Hematopoietic multipotent progenitor cell (in vitro differentiated cells): ENCODE results near the gene ZFAND6. TPM values are rescaled to one million over a fixed set of nuclear protein-coding genes. Genes with fewer than 3 reads are reported as not detected.
"Not testable (repeated sequence)": the region's sequence is repeated elsewhere in the genome, so short reads cannot be mapped to it uniquely, and the experiment has no call there.

ENCODE experiments used
- DNase-seq, 3 donors: peaks; one replicate each; pipeline ENCODE4 v3.0.0-alpha.2; 2011 to 2015; ENCODE audit warnings: low read depth in 2 of 3, low spot score in 2 of 3
- total RNA-seq: library from RNA; depleted of rRNA; stranded (reverse); fragments of >200 nt; gene quantifications from one replicate; pipeline ENCODE4 v1.2.3, GENCODE V29; 2012

The ZFAND6 gene
- total RNA-seq, 1 donor: 166 TPM

DNA sequence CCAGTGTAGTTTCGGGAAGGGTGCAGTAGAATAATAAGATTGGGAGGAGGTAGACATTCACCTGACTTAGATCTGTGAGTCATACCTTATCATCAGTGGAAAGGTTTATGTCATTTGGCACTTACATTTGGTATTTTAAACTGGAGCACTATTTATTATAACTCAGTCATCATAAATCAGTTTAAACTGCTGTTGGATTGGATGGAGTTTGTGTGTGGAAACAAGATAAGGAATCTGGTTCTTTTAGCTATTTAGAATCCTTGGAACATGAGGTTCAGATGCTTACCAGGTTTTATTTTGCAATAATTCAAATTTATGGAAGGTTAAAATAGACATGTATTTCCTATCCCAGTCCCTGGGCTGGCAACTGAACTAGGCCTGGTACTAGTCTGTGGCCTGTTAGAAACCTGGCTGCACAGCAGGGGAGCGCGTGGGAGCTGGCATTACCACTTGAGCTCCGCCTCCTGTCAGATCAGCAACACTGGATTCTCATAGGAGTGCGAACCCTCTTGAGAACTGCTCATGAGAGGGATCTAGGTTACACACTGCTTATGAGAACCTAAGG lies 34.5 kb downstream of the ZFAND6 start:
- peak in 1 of 3 donors; percentile 43 for DNase-seq

DNA sequence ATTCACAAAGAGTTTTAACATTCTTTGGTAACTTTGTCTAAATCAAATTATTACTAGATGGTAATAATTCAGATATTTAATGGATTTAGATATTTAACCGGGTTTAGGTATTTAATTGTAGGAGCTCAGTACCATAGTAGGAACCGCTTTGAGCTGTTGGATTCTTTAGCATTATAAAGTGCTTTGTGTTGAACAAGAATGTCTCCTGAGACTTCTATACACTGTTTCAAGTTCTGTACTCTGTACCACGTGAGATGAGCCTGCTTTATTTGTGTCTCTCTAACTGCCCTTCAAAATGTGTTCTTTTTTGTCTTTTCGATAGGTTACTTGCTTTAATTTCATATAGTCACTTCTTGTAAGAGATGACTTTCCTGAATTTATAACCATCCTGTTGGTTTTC lies 36.0 kb downstream of the ZFAND6 start:
- no peak for DNase-seq

DNA sequence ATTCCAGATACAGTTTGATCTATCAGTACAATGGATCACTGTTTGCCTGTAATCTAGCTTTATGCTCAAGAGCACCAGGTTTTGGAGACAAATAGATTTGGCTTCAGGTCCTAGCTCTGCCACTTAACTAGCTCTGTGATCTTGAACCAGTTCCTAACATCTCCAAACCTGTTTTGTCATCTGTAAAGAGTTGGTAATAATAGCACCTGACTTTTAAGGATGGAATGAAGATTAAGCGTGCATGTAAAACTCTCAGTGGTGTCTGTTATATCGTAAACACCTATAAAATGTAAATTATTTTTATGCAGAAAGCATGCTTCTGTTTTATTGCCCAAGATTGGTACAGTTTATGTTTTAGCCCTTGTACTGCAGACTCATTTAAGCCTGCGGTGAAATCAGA lies 36.5 kb downstream of the ZFAND6 start:
- DNase-seq: no peak

DNA sequence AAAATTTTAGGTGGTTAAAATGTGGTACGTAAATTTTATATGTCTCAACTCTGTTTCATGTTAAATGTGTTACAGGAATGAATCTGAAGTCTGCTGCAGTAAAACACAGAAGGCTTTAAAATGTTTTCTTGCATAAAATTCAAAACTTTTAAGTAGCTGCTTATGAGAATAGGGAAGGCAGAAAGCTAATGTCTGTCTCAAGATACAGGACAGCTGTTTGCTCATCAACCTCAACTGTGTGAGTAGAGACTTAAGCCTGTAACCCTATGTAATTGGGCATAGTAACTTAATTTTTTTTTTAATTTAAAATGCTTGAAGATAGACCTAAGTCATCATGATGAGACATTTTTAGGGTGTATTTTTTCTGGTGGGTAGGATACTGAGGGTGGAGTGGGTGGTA lies 38.9 kb downstream of the ZFAND6 start:
- DNase-seq: no peak

DNA sequence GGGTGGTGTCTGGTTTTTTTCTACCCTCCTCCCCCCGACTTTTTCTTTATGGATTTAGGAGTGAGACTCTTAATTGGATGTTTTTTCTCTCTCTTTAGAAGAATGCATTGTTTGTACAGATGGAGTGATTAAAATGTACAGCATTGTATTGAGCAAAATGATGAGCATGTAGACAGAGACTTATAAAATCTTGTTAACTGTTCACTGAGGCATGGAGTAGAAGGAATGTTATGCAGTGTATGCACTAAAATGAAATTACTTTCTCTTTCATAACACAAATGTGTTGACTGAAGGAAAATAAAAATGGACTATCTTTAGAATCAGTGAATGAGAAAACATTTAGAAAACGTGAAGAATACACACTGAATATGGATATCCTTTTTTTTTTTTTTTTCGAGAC lies 39.8 kb downstream of the ZFAND6 start:
- DNase-seq: no peak

DNA sequence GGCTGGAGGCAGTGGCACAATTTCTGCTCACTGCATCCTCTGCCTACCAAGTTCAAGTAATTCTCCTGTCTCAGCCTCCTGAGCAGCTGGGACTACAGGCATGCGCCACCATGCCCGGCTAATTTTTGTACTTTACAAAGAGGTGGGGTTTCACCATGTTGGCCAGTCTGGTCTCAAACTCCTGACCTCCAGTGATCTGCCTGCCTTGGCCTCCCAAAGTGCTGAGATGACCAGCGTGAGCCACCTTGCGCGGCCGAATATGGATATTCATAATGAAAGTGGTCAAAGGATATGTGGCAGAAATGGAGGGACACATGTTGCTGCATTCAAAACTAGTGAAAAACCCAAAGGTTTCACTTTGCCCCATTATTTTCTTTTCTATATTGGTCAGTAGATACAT lies 40.2 kb downstream of the ZFAND6 start:
- not testable (repeated sequence) for DNase-seq

DNA sequence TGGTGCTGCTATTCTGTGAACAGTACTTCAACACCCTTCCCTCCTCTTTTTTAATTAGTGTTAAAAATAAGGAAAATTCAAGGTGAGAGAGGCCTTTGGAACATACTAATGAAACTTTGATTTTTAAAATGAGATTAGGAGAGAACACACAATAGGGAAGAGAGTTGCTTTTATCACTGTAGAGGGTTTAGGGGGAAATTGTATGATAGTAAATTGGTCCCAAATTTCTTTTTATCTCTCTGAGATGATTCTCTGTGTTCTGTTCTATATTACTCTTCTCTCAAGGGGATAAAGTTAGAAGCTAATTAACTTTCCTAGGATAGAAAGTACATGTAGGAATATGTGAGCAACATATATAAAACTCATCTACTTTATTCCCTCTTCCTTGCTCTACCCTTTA lies 40.8 kb downstream of the ZFAND6 start:
- DNase-seq: no peak

DNA sequence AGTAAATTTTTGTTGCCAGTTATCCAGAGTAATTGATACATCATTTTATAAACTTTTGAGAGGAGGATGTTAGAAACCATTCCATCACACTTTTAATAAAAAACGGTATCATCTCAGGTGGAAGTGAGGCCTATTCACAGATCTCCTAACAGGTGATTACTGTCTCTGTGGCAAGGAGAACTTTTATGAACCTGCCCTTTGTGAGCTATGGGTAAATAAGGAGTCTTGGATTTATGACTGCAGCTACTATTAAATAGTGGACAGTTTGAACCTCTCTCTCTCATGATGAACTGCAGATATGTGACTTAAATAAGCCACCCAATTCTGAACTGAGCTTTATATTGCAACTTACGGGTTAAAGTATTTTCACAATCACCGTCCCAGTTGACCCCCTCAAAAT lies 45.7 kb downstream of the ZFAND6 start:
- DNase-seq: no peak

DNA sequence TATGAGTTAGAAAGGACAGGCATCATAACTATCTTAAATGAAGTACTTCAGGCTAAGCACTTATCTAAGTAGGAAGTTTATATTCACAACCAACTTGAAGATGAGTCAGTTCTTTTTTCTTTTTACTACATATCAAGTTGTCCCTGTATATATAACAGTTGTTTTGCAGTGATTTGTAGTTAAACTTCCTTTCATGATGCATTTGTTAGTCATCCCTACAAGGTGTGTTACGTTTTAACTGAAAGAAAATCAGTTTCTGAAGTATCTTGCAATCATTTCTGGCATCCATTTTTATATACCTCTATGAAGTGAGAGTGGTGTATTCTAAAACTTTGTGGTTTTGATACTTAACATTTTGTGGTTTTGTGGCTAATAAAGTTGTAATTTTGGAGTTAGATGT lies 46.1 kb downstream of the ZFAND6 start:
- DNase-seq: no peak

DNA sequence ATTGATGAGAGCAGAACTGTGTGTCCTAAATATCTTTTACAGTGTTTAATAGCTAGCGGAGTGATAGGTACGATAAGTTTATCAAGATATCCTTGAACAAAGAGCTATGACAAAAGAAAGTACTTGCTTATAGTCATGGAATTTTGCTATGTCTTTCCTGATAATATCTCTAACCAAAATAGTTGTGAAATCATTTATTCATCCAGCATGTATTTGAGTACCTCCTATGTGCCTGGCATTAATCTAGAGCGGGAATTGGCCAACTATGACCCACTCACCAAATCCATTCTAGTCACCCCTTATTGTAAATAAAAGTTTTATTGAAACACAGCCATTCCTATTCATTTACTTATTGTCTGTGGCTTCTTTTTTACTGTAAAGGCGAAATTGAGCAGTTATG lies 46.6 kb downstream of the ZFAND6 start:
- no peak for DNase-seq

DNA sequence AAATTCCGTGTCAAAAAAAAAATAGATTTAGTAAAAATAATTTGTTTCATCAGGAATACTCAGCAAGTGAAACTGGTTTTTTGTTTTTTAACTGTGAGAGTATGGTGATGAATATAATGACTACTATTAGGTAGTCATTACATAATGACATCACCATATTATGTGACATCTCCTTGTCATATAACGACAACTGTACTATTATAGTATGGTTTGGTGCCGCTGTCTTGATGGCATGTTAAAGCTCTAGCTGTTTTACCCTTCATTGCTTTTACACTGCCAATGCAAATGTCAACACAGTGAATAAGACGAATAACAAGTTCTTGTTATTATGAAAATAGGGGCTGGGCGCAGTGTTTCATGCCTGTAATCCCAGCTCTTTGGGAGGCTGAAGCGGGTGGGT lies 47.7 kb downstream of the ZFAND6 start:
- DNase-seq: no peak

DNA sequence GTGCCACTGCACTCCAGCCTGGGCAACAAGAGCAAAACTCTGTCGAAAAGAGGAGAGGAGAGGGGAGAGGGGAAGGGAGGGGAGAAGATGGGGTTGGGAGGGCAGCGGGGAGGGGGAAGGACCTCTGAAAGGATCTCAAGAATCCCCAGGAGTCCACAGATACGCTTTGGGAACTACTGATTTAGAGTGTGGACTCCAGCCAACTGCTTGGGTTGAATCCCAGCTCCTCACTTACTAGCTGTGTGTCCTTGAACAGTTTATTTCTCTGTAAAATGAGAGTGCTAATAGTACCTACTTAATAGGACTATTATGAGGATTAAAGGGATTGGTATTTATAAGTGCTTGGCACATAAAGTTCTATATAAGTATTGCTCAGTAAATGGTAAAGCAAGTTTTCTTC lies 48.3 kb downstream of the ZFAND6 start:
- DNase-seq: no peak

DNA sequence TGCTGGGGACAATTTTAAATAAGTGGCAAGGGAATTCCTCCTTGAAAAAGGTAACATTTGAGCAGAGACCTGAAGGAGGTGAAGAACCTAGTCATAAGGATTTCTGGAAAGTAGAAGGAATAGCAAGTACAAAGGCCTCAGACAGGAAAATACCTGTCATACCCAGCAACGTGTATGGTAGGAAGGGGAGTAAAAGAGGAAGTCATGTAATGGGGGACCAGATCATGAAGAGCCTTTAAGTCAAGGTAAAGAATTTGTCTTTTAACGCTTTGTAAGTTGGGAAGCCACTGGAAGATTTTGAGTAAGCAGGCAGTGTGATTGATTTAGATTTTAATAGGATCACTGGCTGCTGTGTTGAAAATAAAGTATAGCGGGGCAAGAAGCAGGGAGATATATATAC lies 49.9 kb downstream of the ZFAND6 start:
- peak in 1 of 3 donors; percentile 13 for DNase-seq

DNA sequence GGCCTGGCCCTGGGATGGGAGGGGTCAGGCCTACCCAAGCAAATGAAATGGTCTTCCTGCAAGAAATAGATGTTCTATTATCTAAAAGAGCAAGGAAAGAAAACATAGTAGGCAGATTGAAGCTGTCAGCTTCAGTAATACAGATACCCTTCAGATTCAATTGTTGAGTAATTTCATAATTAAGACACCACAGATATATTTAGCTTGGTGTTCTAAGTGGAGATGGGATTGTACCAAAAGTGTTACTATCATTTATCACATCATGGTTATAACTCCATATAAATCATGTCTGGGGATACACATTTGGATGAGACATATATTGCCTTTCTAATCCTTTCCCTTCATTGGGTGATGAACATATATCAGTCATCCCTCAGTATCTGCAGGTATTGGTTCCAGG lies 51.4 kb downstream of the ZFAND6 start:
- DNase-seq: no peak

DNA sequence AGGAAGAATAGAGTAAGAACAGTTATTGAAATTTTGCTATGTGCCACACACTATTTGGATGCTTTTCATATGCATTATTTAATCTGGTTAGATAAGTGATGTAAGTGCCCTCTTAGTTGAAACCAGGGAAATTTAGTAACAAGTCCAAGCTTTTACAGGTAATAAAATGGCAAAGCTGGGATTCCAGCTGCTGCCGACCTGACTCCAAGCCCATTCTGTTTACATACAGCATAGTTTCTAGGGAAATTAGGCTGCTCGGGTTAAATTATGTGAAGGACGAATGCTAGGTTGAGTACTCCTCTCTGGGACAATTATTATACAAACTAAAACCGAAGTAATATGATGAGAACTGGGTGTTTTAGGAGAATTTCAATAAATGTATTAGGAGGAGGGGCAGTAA lies 54.6 kb downstream of the ZFAND6 start:
- no peak for DNase-seq

DNA sequence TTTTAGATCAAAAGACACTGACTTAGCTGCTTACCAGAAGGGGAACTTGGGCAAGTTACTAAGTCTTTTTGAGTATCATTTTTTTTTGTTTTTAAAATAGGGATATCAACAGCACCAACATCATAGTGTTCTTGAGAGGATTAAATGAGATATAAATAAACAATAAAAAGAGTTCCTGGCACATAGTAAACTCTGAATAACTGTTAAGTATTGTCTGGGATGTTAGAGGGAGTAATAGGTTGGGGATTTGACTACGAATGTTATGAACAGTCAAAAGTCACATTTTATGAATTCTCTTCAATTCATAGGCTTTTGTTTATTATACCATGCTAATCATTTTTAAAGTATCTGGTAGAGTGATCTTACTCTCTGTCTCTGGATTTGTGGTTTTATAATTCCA lies 55.5 kb downstream of the ZFAND6 start:
- peak in 1 of 3 donors; percentile 11 for DNase-seq

DNA sequence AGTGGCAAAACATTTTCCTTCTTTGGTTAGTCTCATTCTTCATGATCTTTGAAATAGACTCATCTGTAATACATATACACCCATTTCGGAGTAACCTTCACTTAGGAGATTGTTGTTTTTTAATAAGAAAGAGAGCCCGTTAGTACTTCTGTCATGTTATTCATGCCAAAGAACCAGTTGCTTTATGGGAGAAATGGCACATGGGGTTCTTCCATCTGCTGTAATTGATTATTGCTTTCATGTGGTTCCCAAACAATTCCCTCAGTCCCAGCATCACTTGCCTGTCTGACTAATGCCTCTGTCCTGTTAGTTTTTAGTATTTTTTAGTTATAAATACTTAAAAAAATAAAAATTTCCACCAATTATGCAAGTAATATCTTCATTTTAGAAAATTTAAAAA lies 59.5 kb downstream of the ZFAND6 start:
- no peak for DNase-seq

DNA sequence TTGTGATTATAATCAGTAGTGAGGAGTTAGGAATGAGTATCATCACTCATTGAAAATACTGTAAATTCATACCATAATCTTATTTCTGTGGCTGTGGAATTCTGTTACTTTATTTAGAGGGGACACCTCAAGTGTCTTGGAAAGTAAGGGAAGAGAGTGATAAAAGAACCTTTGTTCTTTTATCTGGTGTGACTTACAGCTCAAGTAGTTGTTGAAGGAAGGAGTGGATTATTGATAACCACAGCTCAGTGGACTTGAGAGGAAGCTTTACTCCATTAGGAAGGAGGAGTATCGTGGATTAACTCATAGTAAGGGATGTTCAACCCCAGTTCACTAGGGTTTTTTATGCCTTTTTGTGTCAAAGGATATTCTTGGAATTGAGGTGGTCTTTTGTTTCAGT lies 61.2 kb downstream of the ZFAND6 start:
- DNase-seq: no peak

DNA sequence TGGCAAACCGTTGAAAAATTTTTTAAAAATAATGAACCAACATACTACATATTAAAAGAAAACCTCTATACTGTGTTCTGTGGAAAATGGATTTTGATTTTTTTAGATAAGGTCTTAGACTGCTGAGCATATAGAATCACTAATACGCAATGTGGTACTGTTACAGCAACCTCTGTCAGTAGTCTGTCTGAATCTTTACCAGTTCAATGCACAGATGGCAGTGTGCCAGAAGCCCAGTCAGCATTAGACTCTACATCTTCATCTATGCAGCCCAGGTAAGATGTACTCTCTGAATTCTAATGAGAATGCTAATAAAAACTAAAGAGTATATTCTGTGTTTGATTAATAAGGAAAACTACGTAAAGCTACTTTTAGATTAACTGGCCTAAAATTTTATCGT lies 62.1 kb downstream of the ZFAND6 start:
- no peak for DNase-seq

DNA sequence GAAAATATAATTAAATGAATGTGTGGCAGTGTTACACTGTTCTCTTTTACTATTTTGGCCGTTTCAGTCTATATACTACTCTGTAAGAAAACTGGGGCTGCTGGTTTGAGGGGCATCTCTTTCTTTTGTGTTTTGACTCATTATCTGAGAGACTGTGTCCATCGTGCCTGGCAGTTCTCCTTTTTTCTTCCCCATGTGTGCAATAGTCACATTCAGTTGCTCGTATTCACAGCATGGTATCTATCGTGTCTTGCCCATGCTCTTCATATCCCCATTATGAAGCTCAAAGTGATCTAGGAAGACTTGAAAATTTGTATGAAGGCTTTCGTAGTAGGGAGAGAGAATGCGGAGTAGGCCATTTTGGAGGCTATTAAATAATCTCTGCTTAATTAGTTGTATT lies 63.6 kb downstream of the ZFAND6 start:
- no peak for DNase-seq

DNA sequence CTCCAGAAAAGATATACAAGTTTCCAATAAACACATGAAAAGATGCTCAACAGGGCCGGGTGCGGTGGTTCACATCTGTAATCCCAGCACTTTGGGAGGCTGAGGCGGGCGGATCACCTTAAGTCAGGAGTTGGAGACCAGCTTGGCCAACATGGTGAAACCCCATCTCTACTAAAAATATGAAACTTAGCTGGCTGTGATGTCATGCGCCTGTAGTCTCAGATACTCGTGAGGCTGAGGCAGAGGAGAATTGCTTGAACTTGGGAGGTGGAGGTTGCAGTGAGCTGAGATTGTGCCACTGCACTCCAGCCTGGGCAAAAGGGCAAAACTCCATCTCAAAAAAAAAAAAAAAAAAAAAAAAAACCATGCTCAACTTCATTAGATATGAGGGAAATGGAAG lies 67.8 kb downstream of the ZFAND6 start:
- DNase-seq: not testable (repeated sequence)

DNA sequence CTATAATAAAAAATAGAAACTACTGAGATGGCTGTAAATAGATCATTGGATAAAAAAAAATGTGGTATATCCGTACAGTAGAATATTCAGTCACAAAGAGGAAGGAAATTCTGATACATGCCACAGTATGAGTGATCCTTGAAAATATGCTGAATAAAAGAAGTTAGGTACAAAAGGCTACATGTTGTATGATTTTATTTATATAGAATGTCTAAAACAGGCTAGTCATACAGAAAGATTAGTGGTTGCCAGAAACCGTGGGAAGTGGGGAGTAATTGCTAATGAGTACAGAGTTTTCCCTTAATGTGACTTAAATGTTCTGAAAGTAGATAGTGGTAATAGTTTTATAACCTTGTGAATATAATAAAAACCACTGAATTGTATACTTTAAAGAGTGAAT lies 68.4 kb downstream of the ZFAND6 start:
- no peak for DNase-seq

DNA sequence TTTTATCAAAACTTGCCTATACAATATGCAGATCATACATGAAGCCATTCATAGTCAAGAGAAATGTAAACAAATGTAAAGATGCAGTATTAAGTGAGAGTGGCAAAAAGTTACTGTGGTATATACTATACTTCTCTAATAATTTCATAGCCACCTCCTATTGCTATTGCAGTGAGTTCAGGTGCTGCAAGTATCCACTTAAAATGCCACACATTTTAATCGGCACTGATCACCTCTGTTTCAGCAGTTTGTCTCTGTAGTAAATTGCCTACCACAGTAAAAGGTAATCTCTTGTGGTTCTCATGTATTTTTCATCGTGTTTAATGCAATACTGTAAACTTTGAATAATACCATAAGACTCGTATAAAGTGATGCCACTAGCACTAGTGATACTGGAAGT lies 72.9 kb downstream of the ZFAND6 start:
- no peak for DNase-seq

DNA sequence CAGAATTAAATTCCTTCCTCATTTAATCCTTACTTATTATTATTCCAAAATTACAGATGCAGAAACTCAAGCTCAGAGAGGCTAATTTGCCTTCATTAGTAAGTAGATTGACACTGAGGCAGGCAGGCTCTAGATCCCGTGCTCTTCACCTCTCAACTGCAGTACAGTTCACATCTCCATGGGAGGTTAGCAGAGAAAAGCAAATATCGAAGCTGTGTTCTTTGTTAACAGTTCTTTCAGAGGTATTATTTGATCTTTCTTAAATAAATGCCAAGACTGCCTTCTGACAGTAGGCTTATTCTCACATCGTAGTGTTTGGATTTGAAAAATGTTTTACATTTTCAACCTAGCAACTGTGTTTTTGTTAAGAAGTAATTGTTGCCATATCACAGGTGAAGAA lies 77.4 kb downstream of the ZFAND6 start:
- DNase-seq: no peak
